B cell (primary cell): Measurements from ENCODE around the gene ZNF329. TPM values are rescaled to one million over a fixed set of nuclear protein-coding genes. Genes with fewer than 3 reads are reported as not detected.

Source experiments
- ATAC-seq: fragments of 200-7000 bp; cut with Tn5 transposase; one replicate; pipeline ENCODE4 v1.10.0; 2021; ENCODE audit warnings: low read depth, mild to moderate bottlenecking, moderate number of reproducible peaks, moderate library complexity
- CTCF ChIA-PET: fragments of 350-600 bp; sonication (Branson Sonifier 250); formaldehyde crosslinking; loops from one replicate; lab custom pipeline; 2021; ENCODE audit warnings: antibody characterized with exemption, inconsistent platforms; lab: Charles Lee
- POLR2A ChIA-PET: fragments of 350-600 bp; sonication (Branson Sonifier 250); formaldehyde crosslinking; loops from one replicate; lab custom pipeline; 2021; ENCODE audit warnings: antibody characterized with exemption; lab: Charles Lee
- DNase-seq: peaks from one replicate; pipeline ENCODE4 v3.0.0; 2013
- H2AFZ ChIP-seq: 2 replicates; pipeline ENCODE4 v1.6.1; 2012; ENCODE audit warnings: mild to moderate bottlenecking, low read depth, low read length; ENCODE audit not compliant: insufficient read depth, poor library complexity, severe bottlenecking
- H3K27ac ChIP-seq, 2 donors: 1 replicate in 1 of 2; 2 replicates in 1 of 2; pipeline ENCODE4 v1.5.1; 2012 to 2013; ENCODE audit warnings: low read length in 2 of 2, mild to moderate bottlenecking in 2 of 2, moderate library complexity in 1 of 2
- H3K27me3 ChIP-seq, 4 experiments: fragments of 200-600 bp in 1 of 4; sonication (generic) in 1 of 4; replicated peaks in 1 of 4; 1 replicate in 2 of 4; 2 replicates in 2 of 4; pipeline versions ENCODE4 v1.6.1 to v1.7.0; 2013 to 2016; ENCODE audit warnings: low read length in 3 of 4, mild to moderate bottlenecking in 2 of 4, mixed read lengths in 1 of 4, moderate library complexity in 1 of 4; ENCODE audit not compliant: insufficient read depth in 4 of 4, control insufficient read depth in 3 of 4; ENCODE audit errors: control extremely low read depth in 1 of 4
- H3K36me3 ChIP-seq, 2 experiments: replicated peaks in 1 of 2; 1 replicate in 1 of 2; 2 replicates in 1 of 2; pipeline versions ENCODE4 v1.6.1 to v1.7.1; 2013; ENCODE audit warnings: low read length in 1 of 2; ENCODE audit not compliant: insufficient read depth in 2 of 2, control insufficient read depth in 1 of 2; ENCODE audit errors: control extremely low read depth in 1 of 2, extremely low read depth in 1 of 2
- H3K4me1 ChIP-seq, 2 donors: fragments of 200-600 bp in 1 of 2; sonication (generic) in 1 of 2; 1 replicate in 1 of 2; 2 replicates in 1 of 2; pipeline versions ENCODE4 v1.5.1 to v1.6.1; 2013 to 2017; ENCODE audit warnings: low read length in 2 of 2; ENCODE audit not compliant: control insufficient read depth in 2 of 2, insufficient read depth in 2 of 2
- H3K4me2 ChIP-seq: replicated peaks from 2 replicates; pipeline ENCODE3; 2012; ENCODE audit warnings: mild to moderate bottlenecking, low read depth, low read length; ENCODE audit not compliant: poor library complexity, severe bottlenecking
- H3K4me3 ChIP-seq, 5 experiments: fragments of 200-600 bp in 1 of 5; sonication (generic) in 1 of 5; 1 replicate in 3 of 5; 2 replicates in 2 of 5; pipeline versions ENCODE4 v1.5.1 to v1.7.0; 2011 to 2016; ENCODE audit warnings: low read length in 4 of 5, mild to moderate bottlenecking in 4 of 5, low read depth in 2 of 5, control low read depth in 1 of 5, moderate library complexity in 1 of 5; ENCODE audit not compliant: insufficient read depth in 1 of 5; ENCODE audit errors: control extremely low read depth in 1 of 5, extremely low read depth in 1 of 5
- H3K79me2 ChIP-seq: fragments of 200-600 bp; sonication (generic); one replicate; pipeline ENCODE4 v1.6.0; 2016; ENCODE audit warnings: low read length; ENCODE audit not compliant: control insufficient read depth, insufficient read depth
- H3K9ac ChIP-seq: fragments of 200-600 bp; sonication (generic); 2 replicates; pipeline ENCODE4 v1.6.1; 2017; ENCODE audit warnings: mild to moderate bottlenecking, low read length, moderate library complexity
- H3K9me3 ChIP-seq, 3 donors: one replicate each; pipeline versions ENCODE4 v1.6.1 to v1.7.1; 2013; ENCODE audit warnings: low read length in 2 of 3; ENCODE audit not compliant: control insufficient read depth in 2 of 3, insufficient read depth in 1 of 3; ENCODE audit errors: control extremely low read depth in 1 of 3
- H4K20me1 ChIP-seq: 2 replicates; pipeline ENCODE4 v1.6.0; 2012; ENCODE audit warnings: mild to moderate bottlenecking, low read length; ENCODE audit not compliant: insufficient read depth, control insufficient read depth, poor library complexity, severe bottlenecking
- H3K27ac Mint-ChIP-seq: one replicate; pipeline ENCODE4 v1.8.0; 2021; ENCODE audit warnings: mixed read lengths
- H3K27me3 Mint-ChIP-seq: one replicate; pipeline ENCODE4 v1.8.0; 2021; ENCODE audit warnings: mixed read lengths
- H3K4me1 Mint-ChIP-seq: one replicate; pipeline ENCODE4 v1.8.0; 2021; ENCODE audit warnings: mixed read lengths
- H3K4me3 Mint-ChIP-seq: one replicate; pipeline ENCODE4 v1.8.0; 2021; ENCODE audit warnings: mixed read lengths
- H3K9me3 Mint-ChIP-seq: one replicate; pipeline ENCODE4 v1.8.0; 2022; ENCODE audit warnings: mixed read lengths; ENCODE audit not compliant: insufficient read depth
- CTCF ChIP-seq: fragments of 200-600 bp; IDR thresholded peaks from one replicate; pipeline ENCODE4 v1.8.0; 2022; ENCODE audit warnings: antibody characterized with exemption, mild to moderate bottlenecking
- EZH2 ChIP-seq: IDR thresholded peaks from 2 replicates; pipeline ENCODE4 v1.6.1; 2012; ENCODE audit warnings: borderline replicate concordance, low read depth, mild to moderate bottlenecking, moderate library complexity, low read length; ENCODE audit not compliant: insufficient read depth, poor library complexity, severe bottlenecking
- WGBS: methylation state at CpG from one replicate; pipeline ENCODE4 v1.1.5; 2013; ENCODE audit warnings: missing lambda C conversion rate; ENCODE audit not compliant: insufficient coverage; 5-methylcytosine and 5-hydroxymethylcytosine counted together
- intact Hi-C: fragments of 100-400 bp; cut with micrococcal nuclease; formaldehyde crosslinking; loops from one replicate; pipeline ENCODE4 v1.10.0; 2022
- polyA plus RNA-seq: library from polyadenylated mRNA; depleted of rRNA; stranded (reverse); fragments of >200 nt; gene quantifications from 2 replicates; pipeline ENCODE4 v1.2.3, GENCODE V29; 2012
- total RNA-seq, 2 donors: library from RNA; stranded (reverse); fragments of 120-200 nt in 1 of 2; gene quantifications; 1 replicate in 1 of 2; 2 replicates in 1 of 2; pipeline versions ENCODE4 v1.2.3 to v1.2.4, GENCODE V29; 2013 to 2022

The ZNF329 gene
- total and polyA plus RNA-seq, 2 donors (not counting 1 experiment from before 2014, with no cell fraction given): 5.4 to 12.5 TPM

GRCh38 chr19:58157045-58157728 is 6.6 kb upstream of the ZNF329 start:
- H2AFZ ChIP-seq: no peak overlapping the region
- Mint-ChIP-seq H3K27me3 (no peaks in the 10 kb centered on the region), H3K27ac (no peak overlapping the region), H3K4me1 (peaks cover 7% of the 10 kb centered on the region), H3K4me3 (no peak overlapping the region), H3K9me3 (peaks cover 4% of the 10 kb centered on the region)
- ChIA-PET POLR2A (interaction anchor here (0.6 to 1.8 kb wide), 2 partner anchors 135 to 157 kb away, joined by 3 read pairs; no protein-coding TSS in a partner anchor), CTCF (interaction anchor here (1.0 to 1.5 kb wide), 2 partner anchors 14 to 135 kb away, joined by 4 read pairs; no protein-coding TSS in a partner anchor)
- peaks cover 11% of the 10 kb centered on the region for H3K79me2 ChIP-seq
- peaks cover 0 to 55% (median 3%) of the 10 kb centered on the region in 3 donors for H3K9me3 ChIP-seq
- no peak overlapping the region for H3K27ac ChIP-seq
- no peak overlapping the region for H3K4me3 ChIP-seq
- H3K27me3 ChIP-seq: no peaks in the 10 kb centered on the region
- H3K36me3 ChIP-seq: no peaks in the 10 kb centered on the region
- H3K4me2 ChIP-seq: no peak overlapping the region
- ATAC-seq (no peak), DNase-seq (no peak)
- TF ChIP-seq CTCF (no peak), EZH2 (no peak)
- no peaks in the 10 kb centered on the region for H4K20me1 ChIP-seq
- 92% methylated on average over 49 of the region's 53 CpGs for WGBS
- intact Hi-C loops: loop anchor here (5.0 to 10.0 kb wide), 2 partner anchors 340 to 572 kb away; partner anchors contain the start of gene ZIK1
- peaks cover 7 to 17% of the 10 kb centered on the region in 2 donors for H3K4me1 ChIP-seq
- H3K9ac ChIP-seq: no peak overlapping the region
